Choroid plexus epithelial cell (primary cell): ENCODE data around the gene IBA57.
"Not testable (repeated sequence)": the region's sequence is repeated elsewhere in the genome, so short reads cannot be mapped to it uniquely, and the experiment has no call there.

Experiments
- DNase-seq: peaks from one replicate; pipeline ENCODE4 v3.0.0-alpha.2; 2010; ENCODE audit warnings: low read depth
- H3K4me3 ChIP-seq: 2 replicates; pipeline ENCODE4 v1.5.1; 2011; ENCODE audit warnings: low read depth, mild to moderate bottlenecking, control low read depth, low read length, moderate library complexity
- CTCF ChIP-seq: conservative IDR thresholded peaks from 2 replicates; pipeline ENCODE4 v1.5.1; 2011; ENCODE audit warnings: low read depth, mild to moderate bottlenecking, control low read depth, inconsistent platforms, low read length, moderate library complexity

IBA57 gene

GRCh38 chr1:228168563-228169270 lies 3.1 kb downstream of the IBA57 start:
- DNase-seq = no peak
- H3K4me3 ChIP-seq = no peak overlapping the region
- no peak for TF ChIP-seq CTCF

- TF ChIP-seq CTCF = no peak
- DNase-seq = no peak
- H3K4me3 ChIP-seq = no peak overlapping the region
Measured at GRCh38 chr1:228169345-228169744, 3.7 kb downstream of the IBA57 start.

GRCh38 chr1:228170666-228171065 lies 5.1 kb downstream of the IBA57 start:
- H3K4me3 ChIP-seq = no peak overlapping the region
- no peak for TF ChIP-seq CTCF
- no peak for DNase-seq

GRCh38 chr1:228171221-228171891 lies 5.8 kb downstream of the IBA57 start:
- no peak for TF ChIP-seq CTCF
- no peak overlapping the region for H3K4me3 ChIP-seq
- DNase-seq = no peak

GRCh38 chr1:228172591-228173527 lies 7.3 kb downstream of the IBA57 start:
- DNase-seq = no peak
- no peak overlapping the region for H3K4me3 ChIP-seq
- TF ChIP-seq CTCF = no peak

GRCh38 chr1:228173528-228174481 lies 8.2 kb downstream of the IBA57 start:
- DNase-seq, H3K4me3 ChIP-seq: not testable (repeated sequence)
